Kidney (tissue), 14 donors: ENCODE data around the gene SLC1A5. TPM values are rescaled to one million over a fixed set of nuclear protein-coding genes. Genes with fewer than 3 reads are reported as not detected.
A peak's percentile ranks its signal among the peaks of the same experiment; 100 is the strongest.

Source experiments
- DNase-seq, 5 donors: peaks; one replicate each; pipeline ENCODE4 v3.0.0-alpha.2; 2013 to 2020
- FAIRE-seq: peaks from 2 replicates; lab custom pipeline; 2012; peaks lifted over from hg19 to GRCh38; lab: Jason Lieb, UNC
- H3K27ac ChIP-seq, 2 donors: one replicate each; pipeline ENCODE4 v1.7.0; 2013; ENCODE audit warnings: low read depth in 2 of 2, low read length in 2 of 2, inconsistent platforms in 1 of 2
- H3K27me3 ChIP-seq: one replicate; pipeline ENCODE4 v1.7.1; 2013; ENCODE audit warnings: low read length, inconsistent platforms; ENCODE audit not compliant: control insufficient read depth, insufficient read depth
- H3K36me3 ChIP-seq, 3 donors: one replicate each; pipeline versions ENCODE4 v1.7.0 to v1.7.1; 2013; ENCODE audit warnings: low read length in 3 of 3, control low read depth in 1 of 3, inconsistent platforms in 1 of 3; ENCODE audit not compliant: insufficient read depth in 3 of 3, control insufficient read depth in 2 of 3
- H3K4me1 ChIP-seq, 3 donors: one replicate each; pipeline versions ENCODE4 v1.7.0 to v1.7.1; 2013; ENCODE audit warnings: low read length in 3 of 3, inconsistent platforms in 1 of 3, low read depth in 1 of 3; ENCODE audit not compliant: control insufficient read depth in 2 of 3, insufficient read depth in 2 of 3
- H3K4me3 ChIP-seq, 3 donors: one replicate each; pipeline versions ENCODE4 v1.7.0 to v1.8.1; 2013; ENCODE audit warnings: low read length in 3 of 3, control low read depth in 1 of 3, inconsistent platforms in 1 of 3
- H3K9ac ChIP-seq, 3 donors: one replicate each; pipeline versions ENCODE4 v1.7.0 to v1.7.1; 2013; ENCODE audit warnings: low read length in 3 of 3, control low read depth in 1 of 3, inconsistent platforms in 1 of 3
- H3K9me3 ChIP-seq, 3 donors: one replicate each; pipeline versions ENCODE4 v1.7.0 to v1.7.1; 2013; ENCODE audit warnings: low read length in 3 of 3, control low read depth in 1 of 3, inconsistent platforms in 1 of 3; ENCODE audit not compliant: control insufficient read depth in 2 of 3, insufficient read depth in 1 of 3
- CTCF ChIP-seq: IDR thresholded peaks from 3 replicates; pipeline ENCODE4 v1.5.1; 2012; ENCODE audit warnings: mild to moderate bottlenecking, moderate library complexity, borderline replicate concordance; ENCODE audit not compliant: insufficient read depth; ENCODE audit errors: extremely low read depth
- intact Hi-C: fragments of 100-400 bp; cut with DNase I; formaldehyde crosslinking; loops from one replicate; pipeline ENCODE4 v1.11.1; 2022
- polyA plus RNA-seq: library from polyadenylated mRNA; stranded (reverse); fragments of 350-450 nt; fragmentation: Illumina TruSeq; extraction: RNeasy Lipid Tissue Mini Kit (QIAGEN cat#74804); gene quantifications from one replicate; pipeline ENCODE4 v1.2.3, GENCODE V29; 2014; ENCODE audit warnings: low read depth, low replicate concordance; ENCODE audit not compliant: insufficient read depth
- total RNA-seq: library from RNA; stranded (reverse); fragmentation: NEBNext Ultra II Directional; extraction: Animal tissue kit (Norgen Biotek cat#: 25700); gene quantifications from one replicate; pipeline ENCODE4 v1.2.1, GENCODE V29; 2021
- donor health status: control.
- donor health status: control.
- donor health status: control.
- donor health status: control.
- donor health status: control.
- donor health status: DM: yes; HTN: yes; CAD: no.
- donor health status: Normal renal cell carcinoma (clear cell type).

The SLC1A5 gene
- total and polyA plus RNA-seq, 2 donors from 2014 or later: 42.1 to 93.9 TPM

- intact Hi-C loops: no loop called here
- Histone ChIP-seq H3K4me3 (no peak overlapping the region), H3K9ac (no peak overlapping the region), H3K36me3 (no peaks in the 10 kb centered on the region), H3K27me3 (no peaks in the 10 kb centered on the region), H3K27ac (no peak overlapping the region), H3K9me3 (no peaks in the 10 kb centered on the region), H3K4me1 (peaks cover 0 to 8% (median 3%) of the 10 kb centered on the region in 3 donors)
- FAIRE-seq (no peak), DNase-seq (peak in 2 of 5 donors; percentile 24 to 74)
- no peak for TF ChIP-seq CTCF
Measured at GRCh38 chr19:46791944-46792343, 3.5 kb upstream of the SLC1A5 start.

- DNase-seq: no peak
- H3K9ac ChIP-seq: no peak overlapping the region
- FAIRE-seq: no peak
- H3K9me3 ChIP-seq: no peaks in the 10 kb centered on the region
- H3K27ac ChIP-seq: no peak overlapping the region
- TF ChIP-seq CTCF: no peak
- no peaks in the 10 kb centered on the region for H3K36me3 ChIP-seq
- H3K4me1 ChIP-seq: peaks cover 3 to 21% (median 13%) of the 10 kb centered on the region in 3 donors
- intact Hi-C loops: no loop called here
- no peaks in the 10 kb centered on the region for H3K27me3 ChIP-seq
- H3K4me3 ChIP-seq: no peak overlapping the region
Measured at GRCh38 chr19:46789371-46789770, 977 bp upstream of the SLC1A5 start.

- Histone ChIP-seq H3K4me3 (no peak overlapping the region), H3K36me3 (no peaks in the 10 kb centered on the region), H3K9ac (no peak overlapping the region), H3K9me3 (no peaks in the 10 kb centered on the region), H3K4me1 (peaks cover 3 to 25% (median 16%) of the 10 kb centered on the region in 3 donors), H3K27me3 (no peaks in the 10 kb centered on the region), H3K27ac (no peak overlapping the region)
- DNase-seq (no peak), FAIRE-seq (no peak)
- intact Hi-C loops: no loop called here
- no peak for TF ChIP-seq CTCF
Measured at GRCh38 chr19:46788968-46789338, 559 bp upstream of the SLC1A5 start.
